Activated T-cell treated with anti-CD3 and anti-CD28 coated beads, Interleukin-2, amount 50 U/mL, for 48 hours (primary cell): ENCODE results near the gene CBX8.
A peak's percentile ranks its signal among the peaks of the same experiment; 100 is the strongest.

Experiments
- DNase-seq, 2 experiments: peaks; one replicate each; pipeline ENCODE4 v3.0.0-alpha.2; 2020

The CBX8 gene

DNA sequence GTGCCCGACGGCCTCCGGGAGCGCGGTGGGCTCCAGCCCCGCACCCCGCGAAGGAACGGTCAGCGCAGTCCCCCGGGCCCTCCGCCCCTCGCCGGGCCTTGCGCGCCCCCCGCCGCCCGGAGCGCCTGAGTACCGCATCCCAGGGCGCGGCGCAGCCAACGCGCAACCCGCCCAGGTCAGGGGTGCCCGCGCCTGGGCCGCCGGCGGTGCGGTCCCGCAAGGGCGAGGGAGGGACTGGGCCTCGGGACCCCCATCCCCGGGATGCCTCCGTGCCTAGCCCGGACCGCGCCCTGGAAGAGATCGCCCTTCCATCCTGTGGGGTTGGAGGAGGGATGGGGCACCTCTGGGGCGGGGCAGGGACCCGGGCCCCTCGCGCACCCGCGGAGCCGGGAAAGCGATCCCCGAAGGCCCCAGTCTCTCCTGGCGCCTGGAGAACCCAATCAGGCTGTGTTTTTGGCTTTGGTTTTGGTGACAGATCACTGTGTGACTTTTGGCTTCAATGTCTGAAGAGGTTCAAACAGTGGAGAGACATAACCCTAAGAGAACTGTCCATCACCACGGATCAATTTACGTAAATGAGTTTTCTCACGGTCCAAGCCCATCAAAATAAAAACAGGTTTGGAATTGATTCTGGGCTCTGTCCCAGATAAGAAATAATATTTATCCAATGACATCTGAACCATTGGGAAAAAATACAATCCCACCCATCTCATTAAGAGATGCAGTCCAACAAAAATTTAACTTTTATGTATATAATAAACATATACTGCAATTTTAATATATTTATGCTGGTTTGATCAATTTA, 48.4 kb downstream of the CBX8 start:
- no peak for DNase-seq

DNA sequence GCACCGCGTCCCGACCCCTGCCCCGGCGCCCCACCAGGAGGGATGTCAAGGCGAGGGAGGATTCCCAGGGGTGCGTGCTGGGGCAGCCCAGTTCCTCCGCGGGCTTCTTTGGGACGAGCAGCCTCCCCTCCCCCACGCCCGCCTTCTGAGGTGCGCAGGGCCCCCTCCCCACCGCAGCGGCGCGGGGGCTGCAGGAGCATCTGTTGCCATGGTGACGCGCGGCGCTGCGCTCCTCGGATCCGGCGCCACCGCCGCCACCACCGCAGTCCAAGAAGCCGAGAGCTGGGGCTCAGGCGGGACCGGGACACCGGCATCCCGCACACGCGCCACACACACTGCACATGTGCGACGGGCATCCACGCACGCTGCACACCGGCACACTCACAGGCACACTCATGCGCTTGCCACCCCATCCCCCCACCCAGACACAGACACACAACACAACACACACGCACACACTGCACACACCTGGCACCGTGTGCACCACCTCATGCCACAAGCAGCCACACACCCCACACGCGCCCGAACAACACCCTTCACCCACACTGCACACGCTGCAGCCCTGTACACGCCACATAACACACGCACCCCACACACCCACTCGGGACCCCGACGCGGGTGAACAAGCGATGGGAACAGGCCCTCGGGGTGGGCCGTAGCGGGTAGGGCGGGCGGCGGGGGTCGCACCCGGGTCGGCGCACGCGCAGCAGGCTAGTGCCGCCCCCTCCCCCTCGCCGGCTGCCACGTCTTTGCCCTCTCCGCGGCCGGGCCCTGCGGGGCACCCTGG, 49.2 kb downstream of the CBX8 start:
- DNase-seq = no peak

DNA sequence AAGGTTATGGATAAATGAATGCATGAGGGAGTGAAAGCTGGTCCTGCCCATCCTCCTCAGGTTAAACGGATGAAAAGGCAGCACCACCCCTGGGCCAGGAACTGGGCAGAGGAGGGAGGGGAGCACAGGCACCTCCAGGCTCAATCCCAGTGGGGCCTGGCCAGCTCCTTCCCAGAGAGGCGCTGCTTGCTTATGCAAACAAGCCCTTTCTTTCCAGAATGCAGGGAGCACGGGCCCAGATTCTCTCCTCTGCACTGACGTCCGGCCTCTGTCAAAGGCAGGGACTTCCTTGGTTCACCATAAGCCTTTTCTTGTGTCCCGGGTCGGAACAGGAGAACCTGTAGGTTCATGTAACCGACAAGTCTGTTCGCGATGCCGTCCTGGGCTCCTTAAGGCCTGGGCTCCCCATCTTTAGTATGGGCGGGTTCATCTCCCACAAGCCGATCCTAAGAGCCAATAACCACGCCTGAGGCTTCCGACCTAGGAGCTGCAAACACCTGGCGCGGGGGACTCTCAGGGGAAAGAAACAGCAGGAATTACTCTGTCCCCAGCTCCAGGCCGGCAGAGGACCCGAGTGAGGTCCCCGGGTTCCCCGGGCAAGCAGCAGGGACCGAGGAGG, 49.9 kb downstream of the CBX8 start:
- peak in 1 of 2 experiments; percentile 22 for DNase-seq

DNA sequence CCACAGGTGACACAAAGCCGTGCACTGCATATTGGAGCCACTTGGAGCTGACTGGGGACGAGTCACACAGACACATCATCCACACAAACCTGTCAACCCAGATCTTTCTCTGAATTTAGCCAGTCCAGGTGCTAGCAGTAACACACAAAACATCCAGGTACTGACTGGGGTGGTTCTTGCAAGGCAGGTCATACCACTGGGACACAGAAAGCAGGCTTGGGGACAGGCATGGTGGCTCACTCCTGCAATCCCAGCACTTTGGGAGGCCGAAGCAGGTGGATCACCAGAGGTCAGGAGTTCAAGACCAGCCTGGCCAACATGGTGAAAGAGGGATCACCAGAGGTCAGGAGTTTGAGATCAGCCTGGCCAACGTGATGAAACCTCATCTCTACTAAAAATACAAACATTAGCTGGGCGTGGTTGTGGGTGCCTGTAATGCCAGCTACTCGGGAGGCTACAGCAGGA, 51.2 kb downstream of the CBX8 start:
- no peak for DNase-seq

DNA sequence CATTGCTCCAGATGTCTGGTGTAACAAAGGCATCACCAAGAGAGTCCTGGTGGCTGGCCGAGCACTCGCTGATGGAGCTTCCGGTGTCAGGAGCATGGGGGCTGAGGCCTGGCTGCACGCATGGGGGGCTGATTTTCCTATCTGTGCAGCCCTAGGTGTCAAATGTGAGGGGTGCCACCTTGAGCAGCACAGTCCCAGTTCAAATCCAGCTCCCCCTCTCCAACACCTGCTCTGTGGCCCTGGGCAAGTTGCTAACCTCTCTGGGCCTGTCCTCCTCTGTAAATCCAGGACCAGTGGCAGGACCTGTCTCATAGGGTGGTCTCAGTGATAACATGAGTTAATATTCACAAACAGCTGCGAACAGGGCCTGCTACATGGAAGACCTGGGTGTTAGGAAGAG, 53.3 kb downstream of the CBX8 start:
- DNase-seq = no peak

DNA sequence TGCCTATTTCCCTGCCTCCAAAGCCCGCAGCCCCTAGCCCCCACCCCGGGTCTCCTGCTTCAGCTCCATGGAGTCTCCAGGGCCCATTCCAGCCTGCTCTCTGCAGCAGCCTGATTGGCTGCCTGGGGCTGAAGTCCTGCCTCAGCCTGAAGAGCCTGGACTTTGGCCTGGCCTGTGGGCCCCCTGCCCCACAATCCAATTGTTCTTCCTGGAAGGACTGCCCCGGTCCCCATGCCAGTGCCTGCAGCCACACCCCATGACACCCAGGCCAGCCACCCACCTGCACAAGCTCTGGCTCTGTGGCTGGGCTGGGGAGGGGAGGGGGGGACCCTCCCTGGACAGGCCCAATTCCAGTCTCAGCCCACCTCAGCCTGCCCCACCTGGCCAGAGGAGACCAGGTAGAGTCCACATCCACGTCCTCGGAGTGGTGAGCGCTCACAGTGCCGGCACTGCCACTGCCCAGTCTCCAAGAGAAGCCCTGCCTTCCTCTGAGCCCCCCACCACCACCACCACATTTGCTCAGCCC, 53.9 kb downstream of the CBX8 start:
- no peak for DNase-seq

DNA sequence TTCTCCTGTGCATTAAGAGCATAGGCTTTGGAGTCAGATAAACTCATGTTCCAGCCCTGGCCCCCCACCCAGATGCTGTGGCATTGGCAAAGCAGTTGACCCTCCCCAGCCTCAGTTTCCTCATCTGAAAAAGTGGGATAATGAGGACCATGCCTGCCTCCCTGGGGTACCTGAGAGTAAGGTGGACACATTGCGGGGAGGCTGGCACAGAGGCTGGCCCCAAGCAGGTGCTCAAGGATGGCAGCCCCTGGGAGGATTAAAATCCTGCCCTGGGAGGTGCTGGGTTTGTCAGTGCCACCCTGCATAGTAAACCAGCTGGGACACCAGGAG, 54.3 kb downstream of the CBX8 start:
- DNase-seq = no peak
